Memory B cell (primary cell): Measurements from ENCODE around the gene UGT3A2.

ENCODE experiments used
- ATAC-seq: fragments of 150-1000 bp; cut with Tn5 transposase; 2 replicates; pipeline ENCODE4 v1.10.0; 2021; ENCODE audit warnings: low read depth, mild to moderate bottlenecking, moderate library complexity
- DNase-seq, 2 donors: peaks; one replicate each; pipeline ENCODE4 v3.0.0; 2022; ENCODE audit warnings: low spot score in 2 of 2
- H3K27ac Mint-ChIP-seq: one replicate; pipeline ENCODE4 v1.8.0; 2022; ENCODE audit warnings: mild to moderate bottlenecking, moderate library complexity, mixed read lengths
- H3K27me3 Mint-ChIP-seq: one replicate; pipeline ENCODE4 v1.8.0; 2022; ENCODE audit warnings: mixed read lengths
- H3K36me3 Mint-ChIP-seq: one replicate; pipeline ENCODE4 v1.8.0; 2022; ENCODE audit warnings: mild to moderate bottlenecking, mixed read lengths
- H3K4me1 Mint-ChIP-seq: one replicate; pipeline ENCODE4 v1.8.0; 2022; ENCODE audit warnings: mixed read lengths
- H3K4me3 Mint-ChIP-seq: one replicate; pipeline ENCODE4 v1.8.0; 2022; ENCODE audit warnings: mild to moderate bottlenecking, moderate library complexity, mixed read lengths
- H3K9me3 Mint-ChIP-seq: one replicate; pipeline ENCODE4 v1.8.0; 2022; ENCODE audit warnings: mixed read lengths

The UGT3A2 gene

GRCh38 chr5:36060420-36060887 is 6.2 kb downstream of the UGT3A2 start:
- no peak overlapping the region for H3K27ac Mint-ChIP-seq
- no peak overlapping the region for H3K4me3 Mint-ChIP-seq
- H3K9me3 Mint-ChIP-seq = no peaks in the 10 kb centered on the region
- DNase-seq (no peak), ATAC-seq (no peak)
- H3K36me3 Mint-ChIP-seq = no peaks in the 10 kb centered on the region
- peaks cover 4% of the 10 kb centered on the region for H3K27me3 Mint-ChIP-seq
- peaks cover 3% of the 10 kb centered on the region for H3K4me1 Mint-ChIP-seq

GRCh38 chr5:36059571-36060419 is 6.9 kb downstream of the UGT3A2 start:
- ATAC-seq (no peak), DNase-seq (no peak)
- no peak overlapping the region for H3K27ac Mint-ChIP-seq

GRCh38 chr5:36058776-36059175 is 7.9 kb downstream of the UGT3A2 start:
- Mint-ChIP-seq H3K4me3 (no peak overlapping the region), H3K4me1 (peaks cover 3% of the 10 kb centered on the region), H3K36me3 (no peaks in the 10 kb centered on the region), H3K9me3 (no peaks in the 10 kb centered on the region), H3K27me3 (peaks cover 2% of the 10 kb centered on the region), H3K27ac (no peak overlapping the region)
- no peak for DNase-seq
- no peak for ATAC-seq

More at GRCh38 chr5:36059571-36060419, 6.9 kb downstream of the UGT3A2 start:
- H3K36me3 Mint-ChIP-seq = no peaks in the 10 kb centered on the region
- H3K27me3 Mint-ChIP-seq = peaks cover 4% of the 10 kb centered on the region
- no peaks in the 10 kb centered on the region for H3K9me3 Mint-ChIP-seq
- H3K4me3 Mint-ChIP-seq = no peak overlapping the region
- peaks cover 3% of the 10 kb centered on the region for H3K4me1 Mint-ChIP-seq

DNA sequence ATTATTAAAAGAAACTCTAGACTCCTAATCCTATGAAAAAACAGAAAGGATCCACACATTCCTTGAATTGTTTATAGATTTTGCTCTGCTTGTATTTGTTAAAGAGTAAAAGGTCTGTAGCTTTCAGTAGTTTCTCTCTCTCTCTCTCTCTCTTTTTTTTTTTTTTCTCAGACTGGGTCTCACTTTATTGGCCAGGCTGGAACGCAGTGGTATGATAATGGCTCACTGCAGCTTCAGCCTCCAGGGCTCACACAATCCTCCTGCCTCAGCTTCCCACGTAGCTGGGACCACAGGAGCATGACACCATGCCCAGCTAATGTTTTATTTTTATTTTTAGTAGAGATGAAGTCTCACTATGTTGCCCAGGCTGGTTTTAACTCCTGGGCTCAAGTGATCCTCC is 9.3 kb downstream of the UGT3A2 start:
- Mint-ChIP-seq H3K27ac (no peak overlapping the region), H3K36me3 (no peaks in the 10 kb centered on the region), H3K4me1 (peaks cover 3% of the 10 kb centered on the region), H3K9me3 (no peaks in the 10 kb centered on the region), H3K27me3 (peaks cover 2% of the 10 kb centered on the region), H3K4me3 (no peak overlapping the region)
- no peak for DNase-seq
- ATAC-seq = no peak

DNA sequence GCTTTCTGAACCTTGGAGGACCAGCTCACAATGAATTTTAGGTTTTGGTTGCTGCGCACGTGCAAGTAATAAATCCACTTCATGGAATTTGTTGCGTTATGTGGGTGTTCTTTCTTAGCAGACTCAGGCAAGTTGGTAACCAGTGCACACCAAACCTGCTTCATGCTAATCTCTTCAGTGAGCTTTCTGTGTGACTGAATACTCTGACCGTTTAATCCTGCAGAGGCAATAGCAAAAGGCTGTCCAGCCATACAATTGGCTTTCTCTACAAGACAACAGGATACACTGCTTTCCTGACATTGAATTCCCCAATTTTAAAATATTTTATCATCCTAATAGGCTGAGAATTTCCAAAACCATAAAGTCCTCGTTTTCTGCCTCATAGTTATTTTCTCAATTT is 10.3 kb downstream of the UGT3A2 start:
- Mint-ChIP-seq H3K27ac (no peak overlapping the region), H3K27me3 (peaks cover 2% of the 10 kb centered on the region), H3K4me3 (no peak overlapping the region), H3K4me1 (peaks cover 3% of the 10 kb centered on the region), H3K9me3 (no peaks in the 10 kb centered on the region), H3K36me3 (no peaks in the 10 kb centered on the region)
- no peak for ATAC-seq
- DNase-seq = no peak

- no peak overlapping the region for H3K27ac Mint-ChIP-seq
Observed at GRCh38 chr5:36055984-36056383, 10.7 kb downstream of the UGT3A2 start.

DNA sequence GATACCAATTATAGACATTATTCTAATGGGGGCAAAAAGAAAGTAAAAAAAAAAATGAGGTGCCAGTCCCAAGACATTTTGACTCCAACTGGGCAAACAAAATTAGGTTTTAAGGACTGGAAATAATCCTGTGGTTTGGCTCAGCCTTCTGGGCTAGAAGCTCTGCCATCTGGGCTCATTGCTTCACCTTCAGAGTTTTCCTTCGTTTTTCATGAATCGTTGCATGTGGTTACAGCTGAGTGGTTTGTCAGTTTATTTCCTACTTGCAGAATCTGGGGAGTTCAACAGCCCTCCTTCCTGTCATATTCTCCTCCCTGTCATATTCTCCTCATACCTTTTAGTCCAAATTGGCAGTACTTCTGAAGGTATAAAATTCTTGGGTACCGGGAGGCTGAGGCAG is 12.0 kb downstream of the UGT3A2 start:
- Mint-ChIP-seq H3K27me3 (peaks cover 2% of the 10 kb centered on the region), H3K9me3 (no peaks in the 10 kb centered on the region), H3K4me1 (no peaks in the 10 kb centered on the region), H3K27ac (no peak overlapping the region), H3K4me3 (no peak overlapping the region), H3K36me3 (no peaks in the 10 kb centered on the region)
- no peak for DNase-seq
- no peak for ATAC-seq

More at GRCh38 chr5:36055984-36056383, 10.7 kb downstream of the UGT3A2 start:
- ATAC-seq (no peak), DNase-seq (no peak)
- H3K9me3 Mint-ChIP-seq = no peaks in the 10 kb centered on the region
- H3K27me3 Mint-ChIP-seq = peaks cover 2% of the 10 kb centered on the region
- peaks cover 3% of the 10 kb centered on the region for H3K4me1 Mint-ChIP-seq
- no peaks in the 10 kb centered on the region for H3K36me3 Mint-ChIP-seq
- no peak overlapping the region for H3K4me3 Mint-ChIP-seq

DNA sequence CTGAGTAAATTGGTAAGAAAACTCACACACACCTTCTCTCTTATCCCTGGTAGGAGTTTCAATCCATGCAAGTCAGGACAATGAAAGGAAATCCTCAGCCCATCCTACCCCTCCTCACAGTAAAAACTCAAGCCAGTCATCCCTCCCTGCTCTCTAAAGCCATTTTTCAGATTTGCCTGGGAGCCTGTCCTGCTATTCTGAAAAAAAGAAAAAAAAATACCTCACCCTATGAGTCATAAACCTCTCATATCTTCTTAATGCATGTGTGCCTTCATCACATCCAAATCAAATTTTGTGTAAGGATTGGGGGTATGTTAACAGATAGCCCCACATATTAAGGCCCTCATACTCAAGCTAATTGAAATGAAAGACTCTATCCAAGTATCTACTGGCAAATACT is 14.1 kb downstream of the UGT3A2 start:
- no peak for ATAC-seq
- peaks cover 2% of the 10 kb centered on the region for H3K27me3 Mint-ChIP-seq
- H3K4me1 Mint-ChIP-seq = no peaks in the 10 kb centered on the region
- H3K36me3 Mint-ChIP-seq = no peaks in the 10 kb centered on the region
- DNase-seq = no peak
- H3K27ac Mint-ChIP-seq = no peak overlapping the region
- no peak overlapping the region for H3K4me3 Mint-ChIP-seq
- no peaks in the 10 kb centered on the region for H3K9me3 Mint-ChIP-seq

DNA sequence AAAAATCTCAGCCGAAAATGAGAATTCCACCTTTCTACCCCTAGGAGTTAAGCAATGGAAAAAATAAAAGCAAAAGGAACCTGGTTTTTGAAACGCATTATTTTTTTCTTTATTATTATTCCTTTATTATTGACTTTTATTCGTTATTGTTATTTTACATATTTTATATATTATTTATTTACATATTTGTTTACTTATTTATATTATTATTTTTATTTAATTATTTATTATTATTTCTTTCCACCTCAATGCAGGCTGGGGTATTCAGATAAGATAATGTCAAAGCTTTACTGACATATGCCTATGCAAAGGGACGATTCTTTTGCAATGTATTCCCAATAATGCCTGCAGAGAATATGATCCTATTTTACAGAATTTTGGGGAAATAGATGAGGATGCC is 16.7 kb downstream of the UGT3A2 start:
- Mint-ChIP-seq H3K27me3 (no peaks in the 10 kb centered on the region), H3K4me1 (no peaks in the 10 kb centered on the region)

GRCh38 chr5:36047384-36048160 is 19.1 kb downstream of the UGT3A2 start:
- Mint-ChIP-seq H3K4me3 (no peak overlapping the region), H3K27ac (no peak overlapping the region), H3K36me3 (no peaks in the 10 kb centered on the region), H3K9me3 (no peaks in the 10 kb centered on the region), H3K4me1 (no peaks in the 10 kb centered on the region), H3K27me3 (peaks cover 1% of the 10 kb centered on the region)
- DNase-seq = no peak
- no peak for ATAC-seq

More for the DNA sequence above, 16.7 kb downstream of the UGT3A2 start:
- H3K4me3 Mint-ChIP-seq = no peak overlapping the region
- no peak for DNase-seq
- H3K27ac Mint-ChIP-seq = no peak overlapping the region
- no peaks in the 10 kb centered on the region for H3K36me3 Mint-ChIP-seq
- H3K9me3 Mint-ChIP-seq = no peaks in the 10 kb centered on the region
- no peak for ATAC-seq

DNA sequence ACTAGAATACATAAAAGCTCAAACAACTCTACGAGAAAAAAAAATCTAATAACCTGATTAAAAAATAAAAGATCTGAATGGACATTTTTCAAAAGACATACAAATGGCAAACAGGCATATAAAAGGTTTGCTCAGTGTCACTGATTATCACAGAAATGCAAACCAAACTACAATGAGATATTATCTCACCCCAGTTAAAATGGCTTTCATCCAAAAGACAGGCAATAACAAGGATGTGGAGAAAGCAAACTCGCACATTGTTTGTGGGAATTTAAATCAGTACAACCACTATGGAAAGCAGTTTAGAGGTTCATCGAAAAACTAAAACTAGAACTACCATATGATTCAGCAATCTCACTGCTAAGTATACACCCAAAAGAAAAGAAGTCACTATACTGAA is 20.8 kb downstream of the UGT3A2 start:
- Mint-ChIP-seq H3K4me1 (no peaks in the 10 kb centered on the region), H3K27ac (no peak overlapping the region), H3K27me3 (peaks cover 3% of the 10 kb centered on the region), H3K36me3 (no peaks in the 10 kb centered on the region), H3K9me3 (peaks cover 1% of the 10 kb centered on the region), H3K4me3 (no peak overlapping the region)
- no peak for ATAC-seq
- DNase-seq = no peak

- no peak overlapping the region for H3K27ac Mint-ChIP-seq
- H3K27me3 Mint-ChIP-seq = peaks cover 7% of the 10 kb centered on the region
- peaks cover 1% of the 10 kb centered on the region for H3K9me3 Mint-ChIP-seq
- ATAC-seq (no peak), DNase-seq (no peak)
- no peaks in the 10 kb centered on the region for H3K4me1 Mint-ChIP-seq
- no peaks in the 10 kb centered on the region for H3K36me3 Mint-ChIP-seq
- no peak overlapping the region for H3K4me3 Mint-ChIP-seq
Observed at GRCh38 chr5:36041537-36041845, 25.2 kb downstream of the UGT3A2 start.

DNA sequence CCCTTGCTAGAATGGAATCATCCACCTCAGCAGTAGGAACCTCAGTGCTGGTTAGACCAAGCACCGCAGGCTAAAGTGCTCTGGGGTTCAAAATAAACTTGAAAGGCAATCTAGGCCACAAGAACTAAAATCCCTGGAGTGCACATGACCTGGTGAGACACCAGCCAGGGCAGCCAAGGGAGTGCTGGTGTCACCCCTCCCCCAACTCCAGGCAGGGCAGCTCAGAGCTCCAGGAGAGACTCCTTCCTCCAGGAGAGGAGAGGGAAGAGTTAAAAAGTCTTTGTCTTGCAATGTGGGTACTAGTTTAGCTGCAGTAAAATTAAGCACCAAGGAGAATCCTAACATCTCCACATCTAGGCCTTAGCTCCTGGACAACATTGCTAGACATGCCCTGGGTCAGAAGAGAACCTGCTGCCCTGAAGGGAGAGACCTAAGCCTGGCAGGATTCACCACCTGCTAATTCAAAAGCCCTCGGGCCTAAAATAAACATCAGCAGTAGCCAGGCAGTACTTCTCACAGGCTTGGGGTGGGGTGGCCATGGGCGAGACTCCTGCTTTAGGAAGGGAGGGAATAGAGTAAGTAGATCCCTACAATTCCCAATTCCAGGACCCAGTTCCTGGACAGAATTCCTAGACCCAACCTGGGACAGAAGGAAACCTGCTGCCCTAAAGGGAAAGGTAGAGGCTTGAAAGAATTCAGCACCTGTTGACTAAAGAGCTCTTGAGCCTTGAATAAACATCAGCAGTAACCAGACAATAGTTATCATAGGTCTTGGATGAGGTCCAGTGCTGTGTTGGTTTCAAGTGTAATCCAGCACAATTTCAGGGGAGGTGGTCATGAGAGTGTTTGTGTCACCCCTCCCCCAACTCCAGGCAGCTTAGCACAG is 25.8 kb downstream of the UGT3A2 start:
- DNase-seq (no peak), ATAC-seq (no peak)
- Mint-ChIP-seq H3K4me3 (no peak overlapping the region), H3K36me3 (no peaks in the 10 kb centered on the region), H3K27me3 (peaks cover 7% of the 10 kb centered on the region), H3K9me3 (peaks cover 1% of the 10 kb centered on the region), H3K27ac (no peak overlapping the region), H3K4me1 (no peaks in the 10 kb centered on the region)

DNA sequence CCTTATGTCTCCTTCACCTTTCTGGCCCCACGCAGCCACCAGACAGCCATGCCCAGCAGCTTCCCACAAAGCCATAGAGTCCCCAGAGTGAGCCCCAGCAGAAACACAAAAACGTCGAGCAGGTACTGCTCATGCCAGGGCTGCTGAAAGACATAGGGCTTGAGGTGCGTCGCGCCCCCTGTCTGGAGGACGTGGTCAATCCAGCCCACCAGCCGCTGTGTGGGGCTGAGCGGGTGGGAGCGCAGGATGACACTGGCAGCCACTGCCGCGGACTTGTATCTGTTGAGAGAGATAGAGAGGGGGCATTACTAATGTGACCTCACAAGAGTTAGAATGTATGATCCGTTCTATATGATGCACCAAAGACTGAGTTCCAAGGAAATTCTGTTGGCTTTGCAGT is 31.0 kb downstream of the UGT3A2 start:
- Mint-ChIP-seq H3K4me1 (no peaks in the 10 kb centered on the region), H3K27ac (no peak overlapping the region), H3K4me3 (no peak overlapping the region), H3K27me3 (peaks cover 8% of the 10 kb centered on the region), H3K9me3 (no peaks in the 10 kb centered on the region), H3K36me3 (no peaks in the 10 kb centered on the region)
- ATAC-seq (no peak), DNase-seq (no peak)
